ENCODE results near the gene NTSR1. TPM values are rescaled to one million over a fixed set of nuclear protein-coding genes. Genes with fewer than 3 reads are reported as not detected.

The NTSR1 gene
- total and polyA plus RNA-seq, 2 experiments from 2014 or later, result 0.15 to 1.4 TPM

- Histone ChIP-seq H3K79me2 (replicated peaks; ENCODE audit: insufficient read depth) (no peaks in the 10 kb centered on the region), H3K4me3 (no peak overlapping the region), H3K4me1 (ENCODE audit: insufficient read depth) (no peaks in the 10 kb centered on the region; the same call in 1 of the 2 replicates), H3K27ac (ENCODE audit: low read depth) (no peak overlapping the region), H3K9me2 (ENCODE audit: insufficient read depth) (no peaks in the 10 kb centered on the region), H3K36me3 (ENCODE audit: insufficient read depth) (no peaks in the 10 kb centered on the region), H3F3A (replicated peaks; ENCODE audit: low read depth) (no peaks in the 10 kb centered on the region), H3K4me2 (no peak overlapping the region), H2AFZ (no peak overlapping the region), H3K27me3 (ENCODE audit: insufficient read depth) (no peaks in the 10 kb centered on the region), H4K20me1 (replicated peaks; ENCODE audit: insufficient read depth) (no peaks in the 10 kb centered on the region)
- no peak for TF ChIP-seq REST (IDR thresholded peaks at IDR 0.05; ENCODE audit: unreplicated experiment)
- TF ChIP-seq STAT1 (IDR thresholded peaks at IDR 0.05; ENCODE audit: unreplicated experiment), result no peak
- no peak for TF ChIP-seq NANOG (IDR thresholded peaks at IDR 0.05; ENCODE audit: borderline replicate concordance)
- no peak for TF ChIP-seq ZNF462 (CRISPR knock-in tag; IDR thresholded peaks at IDR 0.05)
- TF ChIP-seq ZNF114 (CRISPR knock-in tag; IDR thresholded peaks at IDR 0.05), result no peak
- no peak for TF ChIP-seq ETS1 (IDR thresholded peaks at IDR 0.05)
- no peak for TF ChIP-seq ZNF331 (CRISPR knock-in tag; IDR thresholded peaks at IDR 0.05; ENCODE audit: low read depth)
- no peak for TF ChIP-seq EZH2 (IDR thresholded peaks at IDR 0.05; ENCODE audit: low read depth, unreplicated experiment)
- no peak for TF ChIP-seq EZH2phosphoT487 (IDR thresholded peaks at IDR 0.05; ENCODE audit: unreplicated experiment)
- TF ChIP-seq POLR2AphosphoS5 (IDR thresholded peaks at IDR 0.05; ENCODE audit: low read depth), result no peak
- no peak for TF ChIP-seq JUNB (IDR thresholded peaks at IDR 0.05; ENCODE audit: unreplicated experiment)
- no peak for TF ChIP-seq CTCF (conservative IDR thresholded peaks at IDR 0.05; ENCODE audit: low read depth in 2 of 2)
- no peak for TF ChIP-seq CREB1 (CRISPR knock-in tag; IDR thresholded peaks at IDR 0.05; ENCODE audit: low read depth)
- Mint-ChIP-seq H3K4me1 (peaks cover 20% of the 10 kb centered on the region), H3K27ac (no peak overlapping the region), H3K27me3 (ENCODE audit: insufficient read depth, low read depth, poor library complexity) (peaks cover 5% of the 10 kb centered on the region), H3K36me3 (ENCODE audit: low read depth) (no peaks in the 10 kb centered on the region), H3K4me3 (no peak overlapping the region), H3K9me3 (no peaks in the 10 kb centered on the region)
- ATAC-seq (no peak), DNase-seq (ENCODE audit: low spot score) (no peak)
Measured at GRCh38 chr20:62775206-62775605, 66.6 kb downstream of the NTSR1 start.

Data from GM23338 (cell line).